Naive thymus-derived CD4-positive, alpha-beta T cell (primary cell): ENCODE results near the gene RIPOR1. TPM values are rescaled to one million over a fixed set of nuclear protein-coding genes. Genes with fewer than 3 reads are reported as not detected.

Experiments used
- ATAC-seq: fragments of 150-1000 bp; cut with Tn5 transposase; 2 replicates; pipeline ENCODE4 v1.10.0; 2021; ENCODE audit warnings: mild to moderate bottlenecking, moderate library complexity
- CTCF ChIA-PET: fragments of 350-600 bp; sonication (Branson Sonifier 250); formaldehyde crosslinking; loops from one replicate; lab custom pipeline; 2021; ENCODE audit warnings: antibody characterized with exemption; lab: Charles Lee
- POLR2A ChIA-PET: fragments of 350-600 bp; sonication (Branson Sonifier 250); formaldehyde crosslinking; loops from one replicate; lab custom pipeline; 2021; ENCODE audit warnings: antibody characterized with exemption, inconsistent platforms; lab: Charles Lee
- DNase-seq, 9 donors: peaks; one replicate each; pipeline versions ENCODE4 v3.0.0 to v3.0.0-alpha.2; 2020 to 2022; ENCODE audit warnings: mixed read lengths in 1 of 9
- H3K27ac ChIP-seq: one replicate; pipeline ENCODE4 v1.7.0; 2013; ENCODE audit warnings: mild to moderate bottlenecking, low read depth, low read length, moderate library complexity
- H3K27me3 ChIP-seq, 2 donors: one replicate each; pipeline ENCODE4 v1.7.0; 2013; ENCODE audit warnings: low read length in 2 of 2, mild to moderate bottlenecking in 2 of 2, moderate library complexity in 2 of 2; ENCODE audit not compliant: control insufficient read depth in 2 of 2, insufficient read depth in 2 of 2
- H3K36me3 ChIP-seq, 3 experiments: 1 replicate in 2 of 3; 2 replicates in 1 of 3; pipeline ENCODE4 v1.7.0; 2013; ENCODE audit warnings: low read length in 3 of 3, mild to moderate bottlenecking in 3 of 3, moderate library complexity in 1 of 3; ENCODE audit not compliant: insufficient read depth in 3 of 3, control insufficient read depth in 2 of 3
- H3K4me1 ChIP-seq, 2 donors: one replicate each; pipeline ENCODE4 v1.7.0; 2013; ENCODE audit warnings: low read length in 2 of 2, mild to moderate bottlenecking in 2 of 2, moderate library complexity in 1 of 2; ENCODE audit not compliant: control insufficient read depth in 2 of 2, insufficient read depth in 2 of 2
- H3K4me3 ChIP-seq: 2 replicates; pipeline ENCODE4 v1.7.0; 2013; ENCODE audit warnings: mild to moderate bottlenecking, low read length
- H3K9me3 ChIP-seq, 3 experiments: 1 replicate in 2 of 3; 2 replicates in 1 of 3; pipeline ENCODE4 v1.7.0; 2013; ENCODE audit warnings: low read length in 3 of 3; ENCODE audit not compliant: control insufficient read depth in 2 of 3
- H3K27ac Mint-ChIP-seq, 9 donors: one replicate each; pipeline ENCODE4 v1.8.0; 2020 to 2022; ENCODE audit warnings: mixed read lengths in 9 of 9, mild to moderate bottlenecking in 8 of 9, moderate library complexity in 5 of 9, inconsistent platforms in 2 of 9
- H3K27me3 Mint-ChIP-seq, 5 donors: one replicate each; pipeline ENCODE4 v1.8.0; 2021 to 2022; ENCODE audit warnings: mixed read lengths in 5 of 5, mild to moderate bottlenecking in 1 of 5
- H3K36me3 Mint-ChIP-seq, 5 donors: one replicate each; pipeline ENCODE4 v1.8.0; 2020 to 2022; ENCODE audit warnings: mixed read lengths in 5 of 5, mild to moderate bottlenecking in 3 of 5, inconsistent platforms in 1 of 5
- H3K4me1 Mint-ChIP-seq, 7 donors: one replicate each; pipeline ENCODE4 v1.8.0; 2020 to 2022; ENCODE audit warnings: mixed read lengths in 7 of 7, mild to moderate bottlenecking in 3 of 7, inconsistent platforms in 1 of 7
- H3K4me3 Mint-ChIP-seq, 10 donors: one replicate each; pipeline ENCODE4 v1.8.0; 2020 to 2022; ENCODE audit warnings: mild to moderate bottlenecking in 10 of 10, mixed read lengths in 10 of 10, moderate library complexity in 6 of 10, inconsistent platforms in 2 of 10
- H3K9me3 Mint-ChIP-seq, 11 donors: one replicate each; pipeline ENCODE4 v1.8.0; 2020 to 2022; ENCODE audit warnings: mixed read lengths in 11 of 11, mild to moderate bottlenecking in 4 of 11, inconsistent platforms in 1 of 11, moderate library complexity in 1 of 11
- intact Hi-C, 2 donors: fragments of 100-400 bp; cut with micrococcal nuclease; formaldehyde crosslinking; loops; one replicate each; pipeline ENCODE4 v1.15.1; 2023
- polyA plus RNA-seq, 2 donors: library from polyadenylated mRNA; unstranded; fragments of 300-500 nt; fragmentation: Illumina TruSeq; gene quantifications; one replicate each; pipeline ENCODE4 v1.2.3, GENCODE V29; 2021
- total RNA-seq, 6 experiments: library from RNA in 5 of 6; stranded (reverse) in 5 of 6; gene quantifications; 1 replicate in 5 of 6; 2 replicates in 1 of 6; pipeline ENCODE4 v1.2.3 and lab custom pipeline; 2021 to 2026

Gene RIPOR1
- total and polyA plus RNA-seq, 7 experiments from 2014 or later: 2.5 to 103 (median 47.2) TPM

GRCh38 chr16:67538666-67539101 is 10.1 kb downstream of the RIPOR1 start:
- H3K4me3 Mint-ChIP-seq: peak overlapping the region; percentile 69 to 88 (median 80)
- H3K27me3 Mint-ChIP-seq: peaks cover 0 to 28% (median 0%) of the 10 kb centered on the region in 5 donors
- H3K4me1 Mint-ChIP-seq: peaks cover 32 to 54% (median 40%) of the 10 kb centered on the region in 7 donors
- peak overlapping the region in 8 of 9 donors; percentile 62 to 92 (median 84) for H3K27ac Mint-ChIP-seq
- Histone ChIP-seq H3K27ac (peak overlapping the region; percentile 82), H3K4me1 (peaks cover 6 to 12% of the 10 kb centered on the region in 2 donors), H3K27me3 (no peaks in the 10 kb centered on the region), H3K36me3 (peaks cover 0 to 28% (median 0%) of the 10 kb centered on the region in 3 experiments), H3K9me3 (no peaks in the 10 kb centered on the region), H3K4me3 (peak overlapping the region; percentile 68)
- H3K36me3 Mint-ChIP-seq: peaks cover 0 to 29% (median 6%) of the 10 kb centered on the region in 5 donors
- intact Hi-C loops: loop anchor here (1.0 to 5.0 kb wide), 3 partner anchors 9 to 269 kb away; partner anchors contain the start of genes ACD (in 1 of the 2), PARD6A (in 1 of the 2), RANBP10 (in 1 of the 2) and TSNAXIP1 (in 1 of the 2)
- DNase-seq (no peak), ATAC-seq (no peak)
- peaks cover 0 to 3% (median 0%) of the 10 kb centered on the region in 11 donors for H3K9me3 Mint-ChIP-seq
- ChIA-PET CTCF (interaction anchor here (2.1 to 4.1 kb wide), 2 partner anchors 8 to 17 kb away, joined by 8 to 34 read pairs; no protein-coding TSS in a partner anchor), POLR2A (interaction anchor here (1.2 to 20.8 kb wide), 6 partner anchors 9 to 128 kb away, joined by 3 to 581 read pairs (median 9); partner anchors contain the start of genes C16orf86, CTCF, ENKD1 and RIPOR1)

DNA sequence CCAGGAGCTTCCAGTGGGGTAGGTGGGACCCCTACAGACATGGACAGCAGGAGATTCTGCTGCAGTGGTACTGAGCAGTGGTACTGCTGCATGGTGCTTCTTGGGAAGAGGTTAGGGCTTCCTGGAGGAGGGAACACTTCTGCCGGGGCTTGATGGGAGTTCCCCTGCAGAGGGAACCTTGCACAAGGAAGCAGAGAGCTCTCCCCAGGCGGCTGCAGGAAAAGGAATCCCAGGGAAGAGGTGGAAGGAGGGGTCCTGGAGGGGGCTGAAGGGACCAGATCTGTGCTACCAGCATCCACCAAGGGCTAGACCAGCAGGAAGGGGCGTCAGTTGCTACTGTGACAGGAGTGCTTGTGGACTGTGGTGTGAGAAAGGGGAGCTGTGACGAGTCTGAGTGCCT is 10.6 kb downstream of the RIPOR1 start:
- Mint-ChIP-seq H3K27me3 (peaks cover 0 to 27% (median 0%) of the 10 kb centered on the region in 5 donors), H3K27ac (peak overlapping the region; percentile 38 to 92 (median 82)), H3K9me3 (peaks cover 0 to 5% (median 0%) of the 10 kb centered on the region in 11 donors), H3K4me1 (peaks cover 32 to 57% (median 42%) of the 10 kb centered on the region in 7 donors), H3K4me3 (peak overlapping the region; percentile 69 to 88 (median 80)), H3K36me3 (peaks cover 0 to 32% (median 6%) of the 10 kb centered on the region in 5 donors)
- Histone ChIP-seq H3K4me3 (no peak overlapping the region), H3K27me3 (no peaks in the 10 kb centered on the region), H3K27ac (peak overlapping the region; percentile 32), H3K4me1 (peaks cover 6 to 12% of the 10 kb centered on the region in 2 donors), H3K9me3 (no peaks in the 10 kb centered on the region), H3K36me3 (peaks cover 0 to 28% (median 0%) of the 10 kb centered on the region in 3 experiments)
- ATAC-seq: no peak
- no peak for DNase-seq
- intact Hi-C loops: loop anchor here in 1 of 2 donors (5.0 kb wide), 1 partner anchor 268 kb away; the partner anchor contains the start of genes RANBP10 and TSNAXIP1
- POLR2A ChIA-PET: interaction anchor here (1.5 to 20.8 kb wide), 6 partner anchors 10 to 128 kb away, joined by 3 to 581 read pairs (median 10); partner anchors contain the start of genes C16orf86, CARMIL2, CTCF and ENKD1
- CTCF ChIA-PET: interaction anchor here (4.1 kb wide), 1 partner anchor 18 kb away, joined by 34 read pairs; no protein-coding TSS in a partner anchor

DNA sequence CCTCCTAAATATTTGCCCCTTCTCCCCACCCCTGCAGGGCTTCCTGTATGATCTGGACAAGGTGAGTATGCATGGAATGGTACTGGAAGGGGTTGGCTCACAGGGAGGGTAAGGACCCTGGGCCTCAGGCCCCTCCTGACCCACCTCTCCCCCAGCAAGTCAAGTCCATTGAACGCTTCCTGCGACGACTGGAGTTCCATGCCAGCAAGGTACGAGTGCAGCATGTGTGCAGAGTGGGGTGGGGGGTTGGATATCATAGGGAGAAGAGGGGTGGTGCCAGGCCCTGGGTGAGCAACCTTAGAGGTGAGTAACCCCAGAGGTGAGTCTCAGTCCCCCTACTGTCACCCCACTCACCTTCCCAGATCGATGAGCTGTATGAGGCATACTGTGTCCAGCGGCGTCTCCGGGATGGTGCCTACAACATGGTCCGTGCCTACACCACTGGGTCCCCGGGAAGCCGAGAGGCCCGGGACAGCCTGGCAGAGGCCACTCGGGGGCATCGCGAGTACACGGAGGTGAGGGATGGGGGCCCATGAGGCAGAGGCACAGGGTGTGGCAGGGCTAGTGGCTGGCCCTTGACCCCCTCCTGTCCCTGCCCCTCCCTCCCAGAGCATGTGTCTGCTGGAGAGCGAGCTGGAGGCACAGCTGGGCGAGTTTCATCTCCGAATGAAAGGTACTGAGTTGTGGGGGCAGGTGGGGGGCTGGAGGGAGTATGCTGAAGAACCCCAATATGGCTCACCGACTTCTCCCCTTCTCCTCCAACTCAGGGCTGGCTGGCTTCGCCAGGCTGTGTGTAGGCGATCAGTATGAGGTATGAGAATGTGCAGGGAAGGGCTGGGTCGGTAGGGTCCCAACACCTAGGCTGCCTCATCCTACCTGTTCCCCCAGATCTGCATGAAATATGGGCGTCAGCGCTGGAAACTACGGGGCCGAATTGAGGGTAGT is 11.3 kb downstream of the RIPOR1 start:
- peaks cover 0 to 23% (median 0%) of the 10 kb centered on the region in 5 donors for H3K27me3 Mint-ChIP-seq

GRCh38 chr16:67540756-67541155 is 12.1 kb downstream of the RIPOR1 start:
- intact Hi-C loops: no loop called here
- CTCF ChIA-PET: interaction anchor here (0.7 to 1.6 kb wide), 4 partner anchors 14 to 99 kb away, joined by 3 to 4 read pairs (median 3); partner anchors contain the start of gene CTCF
- H3K4me3 Mint-ChIP-seq: peak overlapping the region in 5 of 10 donors; percentile 2 to 77 (median 30)
- H3K27me3 ChIP-seq: no peaks in the 10 kb centered on the region
- H3K4me1 Mint-ChIP-seq: peaks cover 32 to 51% (median 35%) of the 10 kb centered on the region in 7 donors
- H3K27me3 Mint-ChIP-seq: peaks cover 0 to 15% (median 0%) of the 10 kb centered on the region in 5 donors
- H3K36me3 Mint-ChIP-seq: peaks cover 0 to 32% (median 6%) of the 10 kb centered on the region in 5 donors
- peak overlapping the region in 8 of 9 donors; percentile 1 to 89 (median 66) for H3K27ac Mint-ChIP-seq
- peaks cover 0 to 5% (median 0%) of the 10 kb centered on the region in 11 donors for H3K9me3 Mint-ChIP-seq
- peaks cover 0 to 38% (median 0%) of the 10 kb centered on the region in 3 experiments for H3K36me3 ChIP-seq
- DNase-seq (no peak), ATAC-seq (no peak)
- no peak overlapping the region for H3K27ac ChIP-seq
- POLR2A ChIA-PET: interaction anchor here (0.9 to 20.8 kb wide), 5 partner anchors 8 to 103 kb away, joined by 4 to 581 read pairs (median 10); partner anchors contain the start of genes CARMIL2, CTCF and RIPOR1
- no peak overlapping the region for H3K4me3 ChIP-seq
- peaks cover 6 to 12% of the 10 kb centered on the region in 2 donors for H3K4me1 ChIP-seq
- H3K9me3 ChIP-seq: no peaks in the 10 kb centered on the region

More for the DNA sequence above, 11.3 kb downstream of the RIPOR1 start:
- Mint-ChIP-seq H3K36me3 (peaks cover 0 to 32% (median 6%) of the 10 kb centered on the region in 5 donors), H3K4me1 (peaks cover 32 to 56% (median 43%) of the 10 kb centered on the region in 7 donors), H3K9me3 (peaks cover 0 to 5% (median 0%) of the 10 kb centered on the region in 11 donors), H3K27ac (peak overlapping the region; percentile 38 to 89 (median 82)), H3K4me3 (peak overlapping the region; percentile 2 to 85 (median 71))
- ChIA-PET POLR2A (interaction anchor here (1.9 to 20.8 kb wide), 3 partner anchors 11 to 103 kb away, joined by 8 to 581 read pairs (median 128); partner anchors contain the start of genes CARMIL2, CTCF and RIPOR1), CTCF (interaction anchor here (0.5 to 4.1 kb wide), 3 partner anchors 19 to 75 kb away, joined by 3 to 34 read pairs (median 3); partner anchors contain the start of gene CTCF)
- Histone ChIP-seq H3K27ac (peak overlapping the region; percentile 32), H3K36me3 (peaks cover 0 to 30% (median 0%) of the 10 kb centered on the region in 3 experiments), H3K9me3 (no peaks in the 10 kb centered on the region), H3K4me3 (no peak overlapping the region), H3K4me1 (peaks cover 6 to 12% of the 10 kb centered on the region in 2 donors), H3K27me3 (no peaks in the 10 kb centered on the region)
- DNase-seq (no peak), ATAC-seq (no peak)
- intact Hi-C loops: loop anchor here in 1 of 2 donors (5.0 kb wide), 1 partner anchor 267 kb away; the partner anchor contains the start of genes RANBP10 and TSNAXIP1

DNA sequence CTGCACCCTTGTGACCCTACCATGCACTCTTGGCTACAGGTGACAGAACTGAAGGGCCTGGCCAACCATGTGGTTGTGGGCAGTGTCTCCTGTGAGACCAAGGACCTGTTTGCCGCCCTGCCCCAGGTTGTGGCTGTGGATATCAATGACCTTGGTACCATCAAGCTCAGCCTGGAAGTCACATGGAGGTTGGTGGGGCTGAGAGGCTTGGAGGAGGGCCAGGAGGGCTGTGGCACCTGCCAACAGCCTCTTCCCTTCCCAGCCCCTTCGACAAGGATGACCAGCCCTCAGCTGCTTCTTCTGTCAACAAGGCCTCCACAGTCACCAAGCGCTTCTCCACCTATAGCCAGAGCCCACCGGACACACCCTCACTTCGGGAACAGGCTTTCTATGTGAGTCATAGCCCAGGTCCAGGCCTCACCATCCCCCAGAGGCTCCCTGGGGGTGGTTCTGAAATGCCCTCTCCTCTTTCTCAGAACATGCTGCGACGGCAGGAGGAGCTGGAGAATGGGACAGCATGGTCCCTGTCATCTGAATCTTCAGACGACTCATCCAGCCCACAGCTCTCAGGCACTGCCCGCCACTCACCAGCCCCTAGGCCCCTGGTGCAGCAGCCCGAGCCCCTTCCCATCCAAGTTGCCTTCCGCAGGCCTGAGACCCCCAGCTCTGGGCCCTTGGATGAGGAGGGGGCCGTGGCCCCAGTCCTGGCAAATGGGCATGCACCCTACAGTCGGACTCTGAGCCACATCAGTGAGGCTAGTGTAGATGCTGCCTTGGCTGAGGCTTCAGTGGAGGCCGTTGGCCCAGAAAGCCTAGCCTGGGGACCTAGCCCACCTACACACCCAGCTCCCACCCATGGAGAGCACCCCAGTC is 13.0 kb downstream of the RIPOR1 start:
- Mint-ChIP-seq H3K4me3 (no peak overlapping the region), H3K27ac (peak overlapping the region in 8 of 9 donors; percentile 19 to 82 (median 68)), H3K36me3 (peaks cover 0 to 32% (median 6%) of the 10 kb centered on the region in 5 donors), H3K27me3 (peaks cover 0 to 6% (median 0%) of the 10 kb centered on the region in 5 donors), H3K4me1 (peaks cover 26 to 48% (median 35%) of the 10 kb centered on the region in 7 donors), H3K9me3 (peaks cover 0 to 4% (median 0%) of the 10 kb centered on the region in 11 donors)
- peaks cover 7 to 15% of the 10 kb centered on the region in 2 donors for H3K4me1 ChIP-seq
- ATAC-seq (no peak), DNase-seq (no peak)
- H3K27ac ChIP-seq: no peak overlapping the region
- ChIA-PET POLR2A (interaction anchor here (0.9 to 20.8 kb wide), 7 partner anchors 9 to 126 kb away, joined by 3 to 581 read pairs (median 8); partner anchors contain the start of genes CARMIL2, CTCF and RIPOR1), CTCF (interaction anchor here (0.6 to 1.6 kb wide), 8 partner anchors 13 to 133 kb away, joined by 3 to 4 read pairs (median 3); no protein-coding TSS in a partner anchor)
- H3K27me3 ChIP-seq: no peaks in the 10 kb centered on the region
- peaks cover 0 to 41% (median 0%) of the 10 kb centered on the region in 3 experiments for H3K36me3 ChIP-seq
- intact Hi-C loops: loop anchor here in 1 of 2 donors (1.0 kb wide), 1 partner anchor 119 kb away; the partner anchor contains the start of genes ACD and PARD6A
- H3K4me3 ChIP-seq: no peak overlapping the region
- H3K9me3 ChIP-seq: no peaks in the 10 kb centered on the region
